NCI-H69 (cell line): Measurements from ENCODE around the gene OLFML3.
"Not testable (repeated sequence)": the region's sequence is repeated elsewhere in the genome, so short reads cannot be mapped to it uniquely, and the experiment has no call there.

Experiments
- DNase-seq: peaks from one replicate; lab custom pipeline; 2025; lab: John Stamatoyannopoulos, UW

OLFML3 gene

GRCh38 chr1:113991467-113991997 is 12.3 kb downstream of the OLFML3 start:
- no peak for DNase-seq

- no peak for DNase-seq
Measured at GRCh38 chr1:113993072-113993471, 13.8 kb downstream of the OLFML3 start.

- no peak for DNase-seq
Measured at GRCh38 chr1:113993766-113994165, 14.5 kb downstream of the OLFML3 start.

GRCh38 chr1:113995382-113995781 is 16.1 kb downstream of the OLFML3 start:
- no peak for DNase-seq

- DNase-seq, result peak; percentile 37
Measured at GRCh38 chr1:113998361-113998760, 19.1 kb downstream of the OLFML3 start.

GRCh38 chr1:113999233-113999632 is 20.0 kb downstream of the OLFML3 start:
- DNase-seq, result no peak

- peak; percentile 22 for DNase-seq
Measured at GRCh38 chr1:113999799-114000198, 20.5 kb downstream of the OLFML3 start.

GRCh38 chr1:114000406-114000805 is 21.1 kb downstream of the OLFML3 start:
- peak; percentile 5 for DNase-seq

- DNase-seq, result no peak
Measured at GRCh38 chr1:114002492-114003239, 23.4 kb downstream of the OLFML3 start.

- no peak for DNase-seq
Measured at GRCh38 chr1:114003431-114003830, 24.2 kb downstream of the OLFML3 start.

GRCh38 chr1:114006825-114007224 is 27.6 kb downstream of the OLFML3 start:
- DNase-seq, result not testable (repeated sequence)

GRCh38 chr1:114008480-114008941 is 29.2 kb downstream of the OLFML3 start:
- DNase-seq, result no peak

- DNase-seq, result no peak
Measured at GRCh38 chr1:114008993-114009392, 29.7 kb downstream of the OLFML3 start.

GRCh38 chr1:114009393-114009792 is 30.1 kb downstream of the OLFML3 start:
- DNase-seq, result no peak

- no peak for DNase-seq
Measured at GRCh38 chr1:114010433-114011184, 31.3 kb downstream of the OLFML3 start.

GRCh38 chr1:114011796-114012195 is 32.5 kb downstream of the OLFML3 start:
- no peak for DNase-seq

- no peak for DNase-seq
Measured at GRCh38 chr1:114015075-114015474, 35.8 kb downstream of the OLFML3 start.

- not testable (repeated sequence) for DNase-seq
Measured at GRCh38 chr1:114019724-114020123, 40.5 kb downstream of the OLFML3 start.

GRCh38 chr1:114021665-114022099 is 42.4 kb downstream of the OLFML3 start:
- no peak for DNase-seq

- DNase-seq, result no peak
Measured at GRCh38 chr1:114022877-114023276, 43.6 kb downstream of the OLFML3 start.

- no peak for DNase-seq
Measured at GRCh38 chr1:114023377-114023776, 44.1 kb downstream of the OLFML3 start.

GRCh38 chr1:114024049-114024448 is 44.8 kb downstream of the OLFML3 start:
- peak; percentile 5 for DNase-seq
